ENCODE data around the gene FBXO3.
"Not testable (repeated sequence)": the region's sequence is repeated elsewhere in the genome, so short reads cannot be mapped to it uniquely, and the experiment has no call there.

Gene FBXO3

GRCh38 chr11:33725496-33725895, 48.8 kb downstream of the FBXO3 start:
- DNase-seq, result no peak

- no peak for DNase-seq
Measured at GRCh38 chr11:33724644-33725035, 49.7 kb downstream of the FBXO3 start.

GRCh38 chr11:33723238-33723881, 51.0 kb downstream of the FBXO3 start:
- DNase-seq, result no peak

GRCh38 chr11:33722590-33723234, 51.6 kb downstream of the FBXO3 start:
- no peak for DNase-seq

- DNase-seq, result no peak
Measured at GRCh38 chr11:33721984-33722383, 52.3 kb downstream of the FBXO3 start.

- DNase-seq, result no peak
Measured at GRCh38 chr11:33721426-33721825, 52.9 kb downstream of the FBXO3 start.

GRCh38 chr11:33719587-33719986, 54.7 kb downstream of the FBXO3 start:
- no peak for DNase-seq

GRCh38 chr11:33718440-33718839, 55.9 kb downstream of the FBXO3 start:
- DNase-seq, result no peak

GRCh38 chr11:33716243-33716642, 58.1 kb downstream of the FBXO3 start:
- DNase-seq, result no peak

- no peak for DNase-seq
Measured at GRCh38 chr11:33713856-33714398, 60.4 kb downstream of the FBXO3 start.

GRCh38 chr11:33713151-33713855, 61.0 kb downstream of the FBXO3 start:
- DNase-seq, result no peak

- no peak for DNase-seq
Measured at GRCh38 chr11:33712436-33712835, 61.9 kb downstream of the FBXO3 start.

- no peak for DNase-seq
Measured at GRCh38 chr11:33709466-33709865, 64.9 kb downstream of the FBXO3 start.

GRCh38 chr11:33708985-33709384, 65.3 kb downstream of the FBXO3 start:
- DNase-seq, result no peak

GRCh38 chr11:33707831-33708230, 66.5 kb downstream of the FBXO3 start:
- not testable (repeated sequence) for DNase-seq

- no peak for DNase-seq
Measured at GRCh38 chr11:33706966-33707365, 67.4 kb downstream of the FBXO3 start.

- no peak for DNase-seq
Measured at GRCh38 chr11:33706546-33706945, 67.8 kb downstream of the FBXO3 start.

- no peak for DNase-seq
Measured at GRCh38 chr11:33704240-33705002, 69.9 kb downstream of the FBXO3 start.

GRCh38 chr11:33703788-33704187, 70.5 kb downstream of the FBXO3 start:
- no peak for DNase-seq

- no peak for DNase-seq
Measured at GRCh38 chr11:33703234-33703633, 71.1 kb downstream of the FBXO3 start.

- DNase-seq, result no peak
Measured at GRCh38 chr11:33701302-33702230, 72.8 kb downstream of the FBXO3 start.

All from activated T-cell treated with anti-CD3 and anti-CD28 coated beads for 4 hours (primary cell).